Measurements from ENCODE around the gene PDE4D.

GRCh38 chr5:59088546-59088945 is 805.0 kb downstream of the PDE4D start:
- TF ChIP-seq CTCF (conservative IDR thresholded peaks at IDR 0.05; ENCODE audit: low read depth, low read length) (no peak), BHLHE40 (IDR thresholded peaks at IDR 0.05; ENCODE audit: low read depth, low read length) (no peak), POLR2A (IDR thresholded peaks at IDR 0.05; ENCODE audit: low read depth, low read length) (no peak), USF2 (IDR thresholded peaks at IDR 0.05; ENCODE audit: low read depth, low read length) (no peak), RCOR1 (IDR thresholded peaks at IDR 0.05; ENCODE audit: insufficient replicate concordance, low read length) (no peak), ELK1 (IDR thresholded peaks at IDR 0.05; ENCODE audit: borderline replicate concordance, low read depth, low read length) (no peak), CHD1 (IDR thresholded peaks at IDR 0.05; ENCODE audit: low read depth, low read length) (no peak)

All from IMR-90 (cell line).